Measurements from ENCODE around the gene ULBP2.
A peak's percentile ranks its signal among the peaks of the same experiment; 100 is the strongest.
"Not testable (repeated sequence)": the region's sequence is repeated elsewhere in the genome, so short reads cannot be mapped to it uniquely, and the experiment has no call there.

The ULBP2 gene

GRCh38 chr6:149909701-149910470, 31.9 kb upstream of the ULBP2 start:
- DNase-seq: no peak

DNA sequence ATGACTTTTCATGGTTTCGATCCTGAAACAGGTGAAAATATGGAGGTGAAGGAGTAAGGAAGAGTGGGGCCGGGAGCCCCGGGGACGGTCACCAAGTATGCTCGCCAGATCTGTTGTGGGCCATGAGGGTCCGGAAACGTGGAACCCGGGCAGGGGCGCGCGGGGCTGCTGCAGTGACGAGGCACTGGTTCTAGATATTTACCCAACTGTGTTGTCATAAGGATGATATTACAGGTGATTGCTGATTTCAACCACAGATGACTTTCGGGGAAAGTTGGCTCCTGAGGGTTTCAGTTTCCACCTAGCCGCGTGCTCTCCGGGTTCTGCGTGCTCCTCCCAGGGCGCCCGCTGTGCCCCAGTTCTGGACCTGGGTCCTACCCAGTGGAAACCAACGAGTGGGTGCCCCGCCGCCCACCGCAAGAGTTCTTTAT, 31.1 kb upstream of the ULBP2 start:
- DNase-seq: no peak

DNA sequence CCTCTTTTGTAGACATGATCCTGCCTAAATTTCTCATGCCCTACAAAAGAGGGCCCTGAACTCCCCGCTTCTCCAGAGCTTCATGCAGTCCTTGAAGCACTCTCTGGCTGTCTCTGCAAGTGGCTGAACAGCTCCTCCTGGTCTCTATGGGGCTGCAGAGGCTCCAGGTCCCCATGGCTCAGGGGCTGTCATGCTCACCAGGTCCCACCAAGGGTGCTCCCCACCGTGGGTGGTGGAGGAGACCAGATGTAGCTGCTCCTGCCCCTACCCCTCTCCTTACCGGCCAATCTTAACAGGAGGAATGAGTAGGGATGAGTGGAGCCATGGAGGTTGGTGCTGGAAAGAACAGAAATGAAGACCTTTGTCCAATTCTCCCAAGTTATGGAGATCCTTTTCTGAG, 29.1 kb upstream of the ULBP2 start:
- not testable (repeated sequence) for DNase-seq

- no peak for DNase-seq
Observed at GRCh38 chr6:149913085-149913484, 28.7 kb upstream of the ULBP2 start.

DNA sequence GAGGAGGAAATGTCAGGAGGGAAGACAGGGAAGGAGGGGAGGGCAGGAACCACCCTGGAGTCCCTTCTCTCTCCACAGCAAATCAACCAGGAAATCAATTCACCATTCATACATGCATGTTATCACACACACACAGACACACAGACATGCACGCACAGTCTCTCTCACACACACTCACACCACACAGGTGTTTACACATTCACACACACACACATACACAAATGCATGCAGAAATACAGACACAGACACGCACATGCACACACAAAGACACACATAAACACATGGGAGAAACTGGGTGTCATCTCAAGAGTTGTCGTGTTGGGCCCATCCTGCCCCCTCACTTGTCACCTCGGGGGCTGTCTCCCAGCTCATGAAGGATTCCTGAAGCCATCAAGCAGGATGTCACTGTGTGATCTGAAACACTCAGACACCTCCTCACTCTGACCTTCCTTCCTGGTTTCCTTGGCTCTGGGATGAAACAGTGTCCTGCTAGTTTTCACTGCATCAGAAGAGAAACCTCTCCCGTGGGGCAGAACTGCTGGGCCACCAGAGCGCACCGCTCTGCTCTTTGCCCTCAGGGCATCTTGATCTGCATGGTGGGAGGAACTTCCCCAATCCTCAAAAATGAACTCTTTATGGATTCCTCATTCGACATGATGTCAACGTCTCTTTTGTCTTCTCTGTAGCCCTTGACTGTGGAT, 28.1 kb upstream of the ULBP2 start:
- no peak for DNase-seq

DNA sequence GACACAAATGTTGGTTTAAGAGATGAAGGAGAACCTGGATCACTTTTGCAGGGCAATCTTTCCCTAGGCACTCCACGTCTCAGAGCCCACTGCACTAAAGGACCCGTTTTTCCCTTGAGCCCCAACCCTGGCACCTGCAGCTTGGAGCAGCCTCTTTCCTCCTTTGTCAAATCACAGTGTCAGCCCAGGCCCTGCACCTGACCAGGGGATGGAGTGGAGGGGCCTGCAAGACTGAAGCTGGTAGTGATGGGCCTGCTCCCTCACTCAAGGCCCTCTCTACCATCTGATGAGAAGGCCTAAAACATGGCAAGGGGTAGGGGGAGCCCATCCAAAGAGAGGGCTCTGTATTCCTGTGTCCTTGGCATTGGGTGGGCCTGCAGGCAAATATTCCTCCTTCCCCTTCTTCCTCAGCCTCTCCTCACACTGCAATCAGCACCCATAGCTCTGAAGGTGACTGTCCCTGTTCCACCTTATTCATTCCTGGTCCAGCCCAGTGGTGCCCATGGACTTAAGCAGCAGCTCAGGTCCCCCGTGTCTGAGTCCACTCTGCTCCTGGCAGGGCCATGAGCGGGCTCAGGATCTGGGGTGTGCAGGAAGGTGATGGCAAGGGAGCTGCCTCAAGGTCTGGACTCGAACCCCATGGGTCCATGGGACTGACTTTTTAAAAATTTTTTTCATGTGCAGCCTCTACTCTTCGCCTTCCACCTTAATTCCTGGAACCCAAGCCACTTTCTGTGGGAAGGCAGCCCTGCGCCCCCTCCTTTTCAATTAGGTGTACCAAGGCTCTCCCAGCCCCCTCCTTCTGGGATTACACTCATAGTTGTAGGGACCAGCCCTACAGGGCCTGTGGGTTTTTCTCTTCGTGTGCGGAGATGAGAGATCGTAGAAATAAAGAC, 25.6 kb upstream of the ULBP2 start:
- DNase-seq: no peak

DNA sequence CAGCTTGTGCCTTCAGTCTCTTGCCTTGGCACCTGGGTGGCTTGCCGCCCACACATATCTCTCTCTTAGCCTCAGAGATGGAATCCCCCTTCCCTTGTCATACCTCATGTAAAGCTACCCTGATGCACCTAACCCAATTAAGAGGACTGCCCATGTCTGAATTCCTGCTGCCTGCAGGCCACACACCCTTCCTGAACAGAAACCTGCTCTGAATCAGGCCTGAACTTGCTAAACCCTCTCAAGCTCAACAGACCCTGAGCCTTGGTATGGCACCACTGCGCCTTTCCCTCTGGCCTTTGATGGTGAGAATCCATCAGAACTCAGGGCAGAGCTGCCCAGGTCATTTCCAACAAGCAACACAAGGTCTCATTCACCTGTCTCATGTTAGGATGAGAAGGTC, 24.1 kb upstream of the ULBP2 start:
- DNase-seq: no peak

GRCh38 chr6:149918151-149918905, 23.5 kb upstream of the ULBP2 start:
- no peak for DNase-seq

DNA sequence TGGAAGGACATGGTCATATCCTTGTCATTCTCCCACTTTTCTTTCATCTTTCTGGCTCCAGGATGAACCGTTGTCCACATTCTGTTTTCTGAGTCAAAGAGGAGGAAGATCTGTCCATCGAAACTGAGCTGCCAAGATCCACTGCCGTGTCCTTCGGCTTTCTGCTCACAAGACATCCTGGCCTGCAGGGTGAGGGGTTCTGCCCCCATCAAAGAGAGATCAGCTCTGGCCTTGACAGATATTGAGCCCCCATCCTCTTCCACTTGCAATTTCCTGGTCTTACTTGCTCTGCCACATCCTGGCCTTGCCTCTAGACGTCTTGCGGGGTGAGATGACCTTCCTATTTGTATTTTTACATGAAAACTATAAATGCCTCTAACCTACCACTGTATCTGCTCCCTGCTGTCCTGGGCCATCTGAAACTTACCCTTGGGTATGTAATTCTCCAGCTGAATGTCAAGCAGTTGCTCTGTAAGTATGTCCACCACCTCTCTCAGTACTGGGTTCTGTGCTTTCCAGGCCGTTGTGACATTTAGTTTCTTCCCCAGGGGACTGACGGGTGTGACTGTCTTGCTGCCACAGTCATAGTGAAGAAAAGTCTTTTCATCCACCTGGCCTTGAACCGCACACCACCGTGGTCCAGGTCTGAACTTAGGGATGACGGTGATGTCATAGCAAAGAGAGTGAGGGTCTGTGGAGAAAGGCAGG, 22.5 kb upstream of the ULBP2 start:
- not testable (repeated sequence) for DNase-seq

- DNase-seq: no peak
Observed at GRCh38 chr6:149919834-149920225, 22.0 kb upstream of the ULBP2 start.

- DNase-seq: no peak
Observed at GRCh38 chr6:149921361-149921760, 20.5 kb upstream of the ULBP2 start.

DNA sequence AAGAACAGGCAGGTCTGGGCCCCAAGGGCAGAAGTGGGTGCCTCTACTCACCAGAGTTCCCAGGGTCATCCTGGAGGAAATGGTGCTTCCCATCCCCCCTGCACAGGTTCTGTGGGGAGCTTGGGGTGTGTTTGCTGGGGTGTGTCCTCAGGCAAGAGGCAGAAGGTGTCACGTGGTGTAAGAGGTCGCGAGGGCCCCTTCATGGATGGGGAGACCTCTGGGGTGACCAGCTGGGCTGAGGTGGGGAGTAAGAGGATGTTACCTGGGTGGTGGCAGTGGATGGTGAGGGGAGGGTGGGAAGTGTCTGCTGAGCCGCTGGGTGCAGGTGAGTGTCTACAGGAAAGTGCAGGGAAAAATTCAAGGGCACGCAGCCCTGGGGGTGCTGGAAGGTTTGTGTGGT, 19.7 kb upstream of the ULBP2 start:
- DNase-seq: not testable (repeated sequence)

DNA sequence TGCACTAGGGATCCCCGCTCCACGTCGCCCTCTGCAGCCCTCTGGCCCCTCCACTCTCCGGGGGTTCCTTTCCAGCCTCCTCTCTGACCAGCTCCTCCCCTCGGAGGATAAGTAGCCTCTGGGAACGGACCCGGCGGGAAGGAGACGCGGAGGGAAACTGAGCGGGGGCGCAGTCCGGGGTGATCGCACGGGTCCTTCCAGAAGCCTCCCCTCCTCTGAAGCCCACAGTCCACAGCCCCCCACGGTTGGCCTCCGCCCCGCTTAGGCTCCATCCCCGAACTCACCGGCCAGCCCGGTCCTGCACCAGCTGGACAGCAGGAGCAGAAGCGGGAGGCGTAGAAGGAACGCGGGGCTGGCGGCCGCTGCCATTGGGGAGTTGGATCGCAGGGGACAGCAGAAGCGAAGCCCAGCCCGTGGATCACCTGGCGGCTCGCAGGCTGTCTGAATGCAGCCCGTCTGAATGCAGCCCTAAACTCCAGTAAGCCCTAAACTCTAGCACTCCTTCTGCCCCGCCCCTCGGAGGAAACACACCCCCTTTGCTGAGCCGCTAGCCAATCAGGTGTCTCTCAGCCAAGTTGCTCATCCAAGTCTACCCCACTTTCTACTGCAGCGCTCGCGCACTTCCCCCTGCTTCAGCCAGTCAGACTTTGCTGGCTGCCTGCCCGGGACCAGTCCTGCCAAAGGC, 19.0 kb upstream of the ULBP2 start, which contains the start of gene RAET1G:
TSS of gene RAET1G (minus strand) at position 480 of the 685 bp plus-strand sequence. CDS start at position 369, 111 bp downstream.
- DNase-seq: peak; percentile 72 to 84

DNA sequence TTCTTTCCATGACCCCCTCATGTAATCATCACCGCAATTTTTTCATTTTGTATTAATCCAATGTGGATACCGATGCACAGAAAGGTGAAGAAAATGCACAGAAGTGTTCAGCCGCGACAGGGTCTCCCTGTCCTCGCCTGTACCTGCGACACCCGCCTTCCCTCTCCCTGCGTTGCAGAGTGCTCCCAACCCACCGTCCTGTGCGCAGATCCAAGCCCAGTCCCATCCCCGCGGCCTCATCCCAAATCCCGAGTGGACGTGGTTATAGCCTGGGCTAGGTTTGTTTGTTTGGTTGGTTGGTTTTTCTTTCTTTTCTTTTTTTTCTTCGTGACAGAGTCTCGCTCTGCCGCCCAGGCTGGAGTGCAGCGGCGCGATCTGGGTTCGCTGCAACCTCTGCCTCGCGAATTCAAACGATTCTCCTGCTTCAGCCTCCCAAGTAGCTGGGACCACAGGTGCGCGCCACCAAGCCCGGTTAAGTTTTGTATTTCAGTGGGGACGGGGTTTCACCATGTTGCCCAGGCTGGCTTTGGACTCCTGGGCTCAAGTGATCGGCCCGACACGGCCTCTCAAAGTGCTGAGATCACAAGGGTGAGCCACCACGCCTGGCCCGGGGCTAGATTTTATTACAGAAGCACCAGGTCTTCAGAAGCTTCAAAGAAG, 18.4 kb upstream of the ULBP2 start:
- no peak for DNase-seq

DNA sequence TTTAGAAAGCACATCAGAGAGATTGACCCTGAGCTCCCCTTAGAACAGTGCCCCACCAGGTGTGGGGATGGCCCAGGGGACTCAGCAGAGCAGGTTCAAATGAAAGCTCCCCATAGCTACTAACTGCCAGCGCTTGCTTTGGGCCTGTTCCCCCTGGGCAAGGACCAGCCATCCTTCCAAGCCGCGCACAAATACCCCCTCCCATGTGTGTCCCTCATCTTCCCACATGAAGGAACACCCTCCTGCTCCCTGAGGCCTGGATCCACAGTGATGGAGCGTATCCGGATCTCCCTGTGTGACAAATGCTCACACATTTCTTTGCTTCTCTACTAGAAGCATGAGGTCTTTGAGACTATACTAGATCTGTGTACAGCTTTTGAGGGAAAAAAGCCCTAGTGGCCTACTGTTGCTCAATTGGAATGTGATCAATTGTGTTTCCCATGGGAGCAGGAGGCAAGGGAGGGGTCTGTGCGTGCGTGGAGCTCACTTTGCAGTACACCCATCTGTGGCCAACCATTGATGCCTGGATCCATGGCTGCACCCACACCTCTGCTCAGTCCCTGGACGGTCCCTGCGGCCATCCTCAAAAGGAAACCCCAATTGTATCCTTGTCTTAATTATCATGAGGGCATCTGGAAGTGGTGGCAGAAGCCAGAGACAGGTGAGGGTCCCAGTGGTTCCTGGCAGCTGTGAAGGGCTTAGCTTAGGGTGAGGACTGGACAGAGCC, 17.4 kb upstream of the ULBP2 start:
- DNase-seq: no peak

GRCh38 chr6:149924933-149925252, 16.9 kb upstream of the ULBP2 start:
- no peak for DNase-seq

DNA sequence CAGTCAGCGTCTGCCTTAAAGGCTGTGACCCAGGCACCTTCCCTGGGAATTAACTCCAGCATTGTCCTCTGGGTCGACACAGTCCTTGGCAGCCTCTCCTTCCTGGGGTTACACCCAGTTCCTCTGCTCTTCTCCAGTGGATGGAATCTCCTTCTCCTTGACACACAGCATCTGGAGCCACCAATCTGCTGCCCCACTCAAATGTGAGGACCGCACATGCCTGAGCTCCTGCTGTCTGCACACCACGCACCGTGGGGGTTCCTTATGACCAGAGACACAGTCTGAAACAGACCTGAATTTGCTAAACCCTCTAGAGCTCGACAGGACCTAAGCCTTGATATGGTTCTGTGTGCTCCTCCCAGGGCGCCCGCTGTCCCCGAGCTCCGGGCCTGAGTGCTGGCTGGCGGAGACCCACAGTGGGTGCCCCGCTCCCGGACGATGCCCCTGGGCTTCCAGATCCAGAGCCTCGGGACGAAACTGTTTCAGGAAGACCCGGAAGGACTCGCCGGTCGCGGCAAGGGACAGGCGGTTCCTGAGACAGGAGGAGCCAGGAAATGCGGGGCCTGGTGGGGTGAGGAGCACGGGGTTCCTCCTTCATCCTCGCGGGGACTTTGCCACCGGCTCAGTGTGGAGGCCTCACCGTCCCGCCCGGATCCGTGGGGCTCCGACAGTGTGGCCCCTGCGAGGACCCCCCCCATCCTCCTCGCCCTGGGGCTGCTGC, 16.4 kb upstream of the ULBP2 start:
- no peak for DNase-seq

DNA sequence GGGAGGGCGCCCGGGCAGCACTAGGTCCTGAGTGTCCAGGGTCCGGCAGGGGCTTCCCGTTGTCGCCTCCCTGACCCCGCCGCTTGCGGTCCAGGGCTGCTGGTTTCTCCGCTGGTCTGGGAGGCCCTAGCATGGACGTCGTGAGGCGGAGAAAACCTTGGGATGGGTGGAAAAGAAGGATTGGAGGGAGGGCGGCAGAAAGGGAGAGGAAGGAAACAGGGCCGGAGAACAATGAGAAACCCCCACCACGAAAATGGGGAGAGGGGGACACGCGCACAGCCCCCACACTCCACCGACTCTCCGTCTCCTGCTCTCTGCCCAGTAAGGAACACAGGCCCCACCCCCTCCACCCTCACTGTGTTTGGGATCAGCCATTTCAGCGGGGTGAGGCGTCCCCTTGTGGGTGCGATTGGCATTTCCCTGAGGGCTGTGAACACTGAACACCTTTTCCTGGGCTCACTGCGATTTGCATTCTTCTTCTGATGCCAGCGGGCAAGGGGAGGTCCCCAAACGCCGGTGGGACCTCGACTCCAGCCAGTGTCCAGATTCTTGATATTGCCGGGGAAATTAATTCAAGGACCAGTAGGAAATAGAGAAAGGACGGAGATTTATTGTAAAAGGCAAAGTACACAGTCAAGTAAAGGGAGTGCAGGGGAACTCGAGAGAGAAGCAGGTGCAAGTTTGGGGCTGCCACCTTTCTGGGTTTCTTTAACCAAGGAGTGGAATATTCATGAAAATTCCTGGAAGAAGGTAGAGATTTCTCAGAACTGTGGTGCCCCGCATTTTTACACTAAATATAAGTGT, 15.6 kb upstream of the ULBP2 start:
- peak; percentile 77 to 83 for DNase-seq

DNA sequence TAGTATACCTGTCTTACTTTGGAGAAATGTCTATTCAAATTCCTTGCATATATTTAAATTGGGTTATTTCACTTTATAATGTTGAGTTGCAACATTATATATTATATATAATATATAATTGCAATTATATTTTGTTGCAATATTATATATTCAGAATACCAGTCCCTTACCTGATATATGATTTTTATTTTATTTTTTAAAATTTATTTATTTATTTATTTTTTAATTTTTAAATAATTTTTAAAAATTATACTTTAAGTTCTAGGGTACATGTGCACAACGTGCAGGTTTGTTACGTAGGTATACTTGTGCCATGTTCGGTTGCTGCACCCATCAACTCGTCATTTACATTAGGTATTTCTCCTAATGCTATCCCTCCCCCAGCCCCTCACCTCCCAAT, 14.8 kb upstream of the ULBP2 start:
- DNase-seq: not testable (repeated sequence)

Data from Kasumi-1 (cell line).